GM23338 (cell line): ENCODE data around the gene UIMC1.
"Not testable (repeated sequence)": the region's sequence is repeated elsewhere in the genome, so short reads cannot be mapped to it uniquely, and the experiment has no call there.

Source experiments
- CTCF ChIP-seq, 2 experiments: fragments of 200-600 bp in 1 of 2; sonication (generic) in 1 of 2; conservative IDR thresholded peaks; 2 replicates each; pipeline versions ENCODE4 v1.5.1 to v1.6.1; 2016 to 2017; ENCODE audit warnings: antibody characterized with exemption in 2 of 2, low read depth in 2 of 2, mild to moderate bottlenecking in 2 of 2, moderate library complexity in 1 of 2
- TF ChIP-seq, protein P1 (sequence below): IDR thresholded peaks from one replicate; pipeline ENCODE4 v1.6.1; 2018; ENCODE audit warnings: antibody characterized with exemption; ENCODE audit not compliant: unreplicated experiment

DNA sequence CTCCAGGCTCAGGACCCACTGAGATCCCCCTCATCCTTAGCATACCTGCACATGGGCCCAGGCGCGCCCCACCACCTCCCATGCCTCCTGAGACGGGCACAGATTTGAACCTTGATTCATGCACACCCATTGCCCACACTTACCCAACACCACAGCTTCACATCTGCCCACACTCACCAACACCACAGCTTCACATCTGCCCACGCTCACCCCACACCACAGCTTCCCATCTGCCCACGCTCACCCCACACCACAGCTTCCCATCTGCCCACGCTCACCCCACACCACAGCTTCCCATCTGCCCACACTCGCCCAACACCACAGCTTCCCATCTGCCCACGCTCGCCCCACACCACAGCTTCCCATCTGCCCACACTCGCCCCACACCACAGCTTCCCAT lies 135.9 kb downstream of the UIMC1 start:
- not testable (repeated sequence) for TF ChIP-seq CTCF (conservative IDR thresholded peaks at IDR 0.05; ENCODE audit: low read depth in 2 of 2)
- TF ChIP-seq, protein P1, sequence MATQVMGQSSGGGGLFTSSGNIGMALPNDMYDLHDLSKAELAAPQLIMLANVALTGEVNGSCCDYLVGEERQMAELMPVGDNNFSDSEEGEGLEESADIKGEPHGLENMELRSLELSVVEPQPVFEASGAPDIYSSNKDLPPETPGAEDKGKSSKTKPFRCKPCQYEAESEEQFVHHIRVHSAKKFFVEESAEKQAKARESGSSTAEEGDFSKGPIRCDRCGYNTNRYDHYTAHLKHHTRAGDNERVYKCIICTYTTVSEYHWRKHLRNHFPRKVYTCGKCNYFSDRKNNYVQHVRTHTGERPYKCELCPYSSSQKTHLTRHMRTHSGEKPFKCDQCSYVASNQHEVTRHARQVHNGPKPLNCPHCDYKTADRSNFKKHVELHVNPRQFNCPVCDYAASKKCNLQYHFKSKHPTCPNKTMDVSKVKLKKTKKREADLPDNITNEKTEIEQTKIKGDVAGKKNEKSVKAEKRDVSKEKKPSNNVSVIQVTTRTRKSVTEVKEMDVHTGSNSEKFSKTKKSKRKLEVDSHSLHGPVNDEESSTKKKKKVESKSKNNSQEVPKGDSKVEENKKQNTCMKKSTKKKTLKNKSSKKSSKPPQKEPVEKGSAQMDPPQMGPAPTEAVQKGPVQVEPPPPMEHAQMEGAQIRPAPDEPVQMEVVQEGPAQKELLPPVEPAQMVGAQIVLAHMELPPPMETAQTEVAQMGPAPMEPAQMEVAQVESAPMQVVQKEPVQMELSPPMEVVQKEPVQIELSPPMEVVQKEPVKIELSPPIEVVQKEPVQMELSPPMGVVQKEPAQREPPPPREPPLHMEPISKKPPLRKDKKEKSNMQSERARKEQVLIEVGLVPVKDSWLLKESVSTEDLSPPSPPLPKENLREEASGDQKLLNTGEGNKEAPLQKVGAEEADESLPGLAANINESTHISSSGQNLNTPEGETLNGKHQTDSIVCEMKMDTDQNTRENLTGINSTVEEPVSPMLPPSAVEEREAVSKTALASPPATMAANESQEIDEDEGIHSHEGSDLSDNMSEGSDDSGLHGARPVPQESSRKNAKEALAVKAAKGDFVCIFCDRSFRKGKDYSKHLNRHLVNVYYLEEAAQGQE = not testable (repeated sequence)
